OCI-LY1 (cell line): ENCODE measurements around the gene KIF25.

Experiments used
- H2AFZ ChIP-seq: fragments of 200-600 bp; sonication (generic), shearing (Covaris generic); 2 replicates; pipeline ENCODE4 v1.6.0; 2014; ENCODE audit warnings: antibody characterized with exemption, mild to moderate bottlenecking, low read length
- H3F3A ChIP-seq: fragments of 200-600 bp; sonication (generic), shearing (Covaris generic); 2 replicates; pipeline ENCODE4 v1.6.0; 2014; ENCODE audit warnings: mild to moderate bottlenecking, antibody characterized with exemption, low read length, moderate library complexity; ENCODE audit not compliant: insufficient read depth
- H3K27ac ChIP-seq: fragments of 200-600 bp; sonication (generic); 2 replicates; pipeline ENCODE4 v1.5.1; 2014; ENCODE audit warnings: low read length, mixed run types, mild to moderate bottlenecking, low read depth; ENCODE audit not compliant: poor library complexity, severe bottlenecking
- H3K27me3 ChIP-seq: fragments of 200-600 bp; sonication (generic); 2 replicates; pipeline ENCODE4 v1.6.0; 2014; ENCODE audit warnings: antibody characterized with exemption, mild to moderate bottlenecking, low read length, moderate library complexity; ENCODE audit not compliant: insufficient read depth
- H3K36me3 ChIP-seq: fragments of 200-600 bp; sonication (generic); 2 replicates; pipeline ENCODE4 v1.6.1; 2014; ENCODE audit warnings: mild to moderate bottlenecking, antibody characterized with exemption, low read length, moderate library complexity, mixed read lengths; ENCODE audit not compliant: insufficient read depth
- H3K4me1 ChIP-seq: fragments of 200-600 bp; sonication (generic); 2 replicates; pipeline ENCODE4 v1.5.1; 2014; ENCODE audit warnings: mild to moderate bottlenecking, low read length, moderate library complexity; ENCODE audit not compliant: insufficient read depth, severe bottlenecking
- H3K4me2 ChIP-seq: fragments of 200-600 bp; sonication (generic), shearing (Covaris generic); 2 replicates; pipeline ENCODE4 v1.6.1; 2014; ENCODE audit warnings: low read length
- H3K4me3 ChIP-seq: fragments of 200-600 bp; sonication (generic); 2 replicates; pipeline ENCODE4 v1.5.1; 2014; ENCODE audit warnings: low read length, low read depth, mild to moderate bottlenecking, mixed read lengths; ENCODE audit not compliant: poor library complexity, severe bottlenecking
- H3K79me2 ChIP-seq: fragments of 200-600 bp; shearing (Covaris generic); 2 replicates; pipeline ENCODE4 v1.6.1; 2016; ENCODE audit warnings: mixed run types, low read length, mixed read lengths; ENCODE audit not compliant: insufficient read depth
- H3K9ac ChIP-seq: fragments of 200-600 bp; sonication (generic), shearing (Covaris generic); 2 replicates; pipeline ENCODE4 v1.6.1; 2014; ENCODE audit warnings: mild to moderate bottlenecking, low read length, mixed read lengths
- H3K9me2 ChIP-seq: fragments of 200-600 bp; sonication (generic), shearing (Covaris generic); 2 replicates; pipeline ENCODE4 v1.6.1; 2014; ENCODE audit warnings: low read depth, mild to moderate bottlenecking, low read length, mixed read lengths
- H3K9me3 ChIP-seq: fragments of 200-600 bp; shearing (Covaris generic); 2 replicates; pipeline ENCODE4 v1.6.1; 2014; ENCODE audit warnings: low read length, mixed read lengths
- H4K20me1 ChIP-seq: fragments of 200-600 bp; sonication (generic), shearing (Covaris generic); 2 replicates; pipeline ENCODE4 v1.6.0; 2016; ENCODE audit warnings: mild to moderate bottlenecking, low read length; ENCODE audit not compliant: insufficient read depth
- CTCF ChIP-seq: fragments of 200-600 bp; sonication (generic), shearing (Covaris generic); IDR thresholded peaks from 2 replicates; pipeline ENCODE4 v1.5.1; 2017; ENCODE audit warnings: mild to moderate bottlenecking, antibody characterized with exemption, low read length, moderate library complexity, mixed read lengths
- EZH2 ChIP-seq: fragments of 200-600 bp; sonication (generic), shearing (Covaris generic); IDR thresholded peaks from 2 replicates; pipeline ENCODE4 v1.8.0; 2017; ENCODE audit warnings: borderline replicate concordance, mixed run types, mild to moderate bottlenecking, antibody characterized with exemption, low read length, moderate library complexity, mixed read lengths

KIF25 gene

GRCh38 chr6:168015482-168016175 is 18.2 kb downstream of the KIF25 start:
- peaks cover 4% of the 10 kb centered on the region; the same call in 1 of the 2 replicates for H3K9me3 ChIP-seq
- no peak overlapping the region for H3K4me3 ChIP-seq
- H3K79me2 ChIP-seq, result no peaks in the 10 kb centered on the region
- TF ChIP-seq EZH2, result no peak
- no peak for TF ChIP-seq CTCF
- H3K4me2 ChIP-seq, result no peak overlapping the region
- H3K27me3 ChIP-seq, result no peaks in the 10 kb centered on the region
- no peak overlapping the region for H2AFZ ChIP-seq
- H3K4me1 ChIP-seq, result no peaks in the 10 kb centered on the region
- H3F3A ChIP-seq, result no peaks in the 10 kb centered on the region
- no peaks in the 10 kb centered on the region for H4K20me1 ChIP-seq
- no peak overlapping the region for H3K9ac ChIP-seq
- no peaks in the 10 kb centered on the region for H3K36me3 ChIP-seq
- no peak overlapping the region for H3K27ac ChIP-seq
- H3K9me2 ChIP-seq, result no peaks in the 10 kb centered on the region

DNA sequence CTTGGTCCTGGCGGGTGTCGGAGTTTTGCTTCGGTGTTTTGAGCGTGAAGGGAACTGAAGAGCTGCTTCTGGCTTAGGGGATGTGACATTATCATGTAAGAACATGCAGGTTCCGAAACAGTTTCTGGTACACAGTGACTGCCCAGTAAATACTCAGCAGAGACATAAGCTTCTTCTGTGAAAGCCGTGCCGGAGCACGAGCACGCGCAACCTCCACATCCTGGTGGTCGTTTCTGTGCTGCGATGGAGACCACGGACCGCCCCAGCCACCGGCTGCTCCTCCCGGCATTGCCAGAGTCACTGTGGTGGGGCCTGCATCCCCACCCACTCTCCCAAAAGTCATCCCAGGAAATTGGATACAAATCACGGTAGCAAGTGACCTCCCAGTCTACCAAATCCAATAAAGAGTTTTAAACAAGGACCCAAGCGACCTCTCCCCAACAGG is 18.7 kb downstream of the KIF25 start:
- H3K36me3 ChIP-seq, result no peaks in the 10 kb centered on the region
- H3F3A ChIP-seq, result no peaks in the 10 kb centered on the region
- no peak overlapping the region for H2AFZ ChIP-seq
- H4K20me1 ChIP-seq, result no peaks in the 10 kb centered on the region
- no peaks in the 10 kb centered on the region for H3K4me1 ChIP-seq
- no peaks in the 10 kb centered on the region for H3K27me3 ChIP-seq
- H3K9me3 ChIP-seq, result peaks cover 4% of the 10 kb centered on the region; the same call in 1 of the 2 replicates
- H3K27ac ChIP-seq, result no peak overlapping the region
- TF ChIP-seq EZH2 (no peak), CTCF (no peak)
- no peak overlapping the region for H3K4me2 ChIP-seq
- no peaks in the 10 kb centered on the region for H3K9me2 ChIP-seq
- no peak overlapping the region for H3K9ac ChIP-seq
- no peak overlapping the region for H3K4me3 ChIP-seq
- H3K79me2 ChIP-seq, result no peaks in the 10 kb centered on the region

DNA sequence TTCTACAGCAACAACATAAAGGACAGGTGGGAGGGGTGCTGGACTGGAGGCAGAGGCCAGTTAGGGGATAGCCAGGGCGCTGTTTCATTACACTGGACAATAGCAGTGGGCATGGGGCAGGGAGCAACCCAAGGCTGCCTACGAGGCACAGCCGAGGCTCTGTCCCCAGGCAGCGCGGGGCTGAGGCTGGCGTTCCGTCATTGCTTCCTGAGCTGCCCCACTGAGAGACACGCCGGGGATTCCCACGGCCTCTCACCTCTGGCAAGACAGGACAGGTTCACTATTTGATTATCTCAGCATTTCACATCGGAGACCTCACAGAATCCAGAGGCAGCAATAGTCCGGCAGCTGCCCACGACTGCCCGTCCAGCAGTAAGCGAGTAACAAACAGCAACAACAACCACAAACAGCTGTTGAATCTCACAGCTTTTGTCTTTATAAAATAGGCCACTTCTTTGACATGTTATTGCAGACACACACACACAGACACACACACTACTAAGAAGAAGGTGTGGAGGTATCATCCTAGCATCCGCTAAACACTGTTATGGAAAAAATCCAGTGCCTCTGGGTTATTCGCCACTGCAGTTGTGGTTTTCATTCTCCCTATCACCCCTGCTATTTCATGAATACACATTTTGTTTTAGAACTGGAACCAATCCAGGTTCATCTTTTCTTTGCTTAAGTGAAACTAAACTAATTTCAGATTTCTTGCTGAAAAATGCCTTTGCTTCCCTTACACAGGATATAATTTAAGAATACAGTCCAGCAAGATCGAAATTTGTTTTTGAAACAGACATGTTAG is 19.5 kb downstream of the KIF25 start:
- H3K4me1 ChIP-seq, result no peaks in the 10 kb centered on the region

More for the DNA sequence above, 19.5 kb downstream of the KIF25 start:
- Histone ChIP-seq H3K27me3 (no peaks in the 10 kb centered on the region), H3K79me2 (no peaks in the 10 kb centered on the region), H3K9me2 (no peaks in the 10 kb centered on the region), H3K4me2 (no peak overlapping the region), H4K20me1 (no peaks in the 10 kb centered on the region), H2AFZ (no peak overlapping the region), H3K4me3 (no peak overlapping the region), H3K36me3 (no peaks in the 10 kb centered on the region), H3K9ac (no peak overlapping the region), H3F3A (no peaks in the 10 kb centered on the region), H3K9me3 (no peaks in the 10 kb centered on the region; the same call in 1 of the 2 replicates), H3K27ac (no peak overlapping the region)
- no peak for TF ChIP-seq EZH2
- no peak for TF ChIP-seq CTCF
